H1 (cell line): ENCODE results near the gene MAST2. TPM values are rescaled to one million over a fixed set of nuclear protein-coding genes. Genes with fewer than 3 reads are reported as not detected.

Experiments
- ASH2L ChIP-seq: fragments of 200-600, 300-600 bp; sonication (generic); IDR thresholded peaks from one replicate; pipeline ENCODE4 v1.7.1; 2017; ENCODE audit warnings: low read length
- EGR1 ChIP-seq: IDR thresholded peaks from 2 replicates; pipeline ENCODE4 v1.6.1; 2011; ENCODE audit warnings: low read depth, low read length, borderline replicate concordance
- KDM4A ChIP-seq: IDR thresholded peaks from one replicate; pipeline ENCODE4 v1.7.1; 2012; ENCODE audit warnings: low read depth, mild to moderate bottlenecking, moderate library complexity, low read length, inconsistent platforms; ENCODE audit not compliant: severe bottlenecking
- SRF ChIP-seq: IDR thresholded peaks from 2 replicates; pipeline ENCODE4 v1.6.1; 2011; ENCODE audit warnings: mild to moderate bottlenecking, low read depth, low read length, moderate library complexity
- polyA plus RNA-seq, 7 experiments: library from polyadenylated mRNA; depleted of rRNA in 3 of 7; stranded (reverse) in 5 of 7; unstranded in 2 of 7; fragments of >200 nt in 5 of 7; fragments of 200-250 nt in 2 of 7; gene quantifications; 1 replicate in 5 of 7; 2 replicates in 1 of 7; 4 replicates in 1 of 7; pipeline versions ENCODE4 v1.2.1 to v1.2.3, GENCODE V29; 2011 to 2013; ENCODE audit warnings: missing spikeins in 2 of 7, mixed read lengths in 2 of 7
- total RNA-seq: library from RNA; stranded (reverse); fragmentation: NEBNext Ultra II Directional; extraction: Animal tissue kit (Norgen Biotek cat#: 25700); gene quantifications from 2 replicates; pipeline ENCODE4 v1.2.1, GENCODE V29; 2021

MAST2 gene
- total and polyA plus RNA-seq, 2 of the 8 experiments (the other 6 are each of a cell fraction or from before 2014, with no cell fraction given) = 20.5 to 35.4 TPM

- no peak for TF ChIP-seq KDM4A
- no peak for TF ChIP-seq ASH2L
- TF ChIP-seq SRF = no peak
- no peak for TF ChIP-seq EGR1
Measured at GRCh38 chr1:46005594-46005993, 202.2 kb downstream of the MAST2 start (continued).
